Measurements from ENCODE around the gene DECR2.

- TF ChIP-seq ZNF366 (tag by site-specific recombination; conservative IDR thresholded peaks at IDR 0.05) (no peak), ZFP69B (tag by site-specific recombination; IDR thresholded peaks at IDR 0.05) (no peak), ZNF580 (tag by site-specific recombination; IDR thresholded peaks at IDR 0.05) (no peak)
Observed at GRCh38 chr16:363110-363765, 38.4 kb upstream of the DECR2 start.
